Glutamatergic neuron (in vitro differentiated cells): ENCODE data around the gene ATRN. TPM values are rescaled to one million over a fixed set of nuclear protein-coding genes. Genes with fewer than 3 reads are reported as not detected.

Experiments used
- DNase-seq: peaks from one replicate; pipeline ENCODE4 v3.0.0; 2022
- H3K27ac Mint-ChIP-seq: one replicate; pipeline ENCODE4 v1.8.0; 2020; ENCODE audit warnings: mild to moderate bottlenecking, mixed read lengths, inconsistent platforms; ENCODE audit not compliant: unreplicated experiment
- H3K27me3 Mint-ChIP-seq: one replicate; pipeline ENCODE4 v1.8.0; 2020; ENCODE audit warnings: mild to moderate bottlenecking, moderate library complexity, mixed read lengths, inconsistent platforms; ENCODE audit not compliant: unreplicated experiment
- H3K36me3 Mint-ChIP-seq: one replicate; pipeline ENCODE4 v1.8.0; 2020; ENCODE audit warnings: mild to moderate bottlenecking, mixed read lengths, inconsistent platforms; ENCODE audit not compliant: unreplicated experiment
- H3K4me1 Mint-ChIP-seq: one replicate; pipeline ENCODE4 v1.8.0; 2020; ENCODE audit warnings: mild to moderate bottlenecking, low read depth, mixed read lengths, inconsistent platforms; ENCODE audit not compliant: unreplicated experiment
- H3K4me3 Mint-ChIP-seq: one replicate; pipeline ENCODE4 v1.8.0; 2020; ENCODE audit warnings: mild to moderate bottlenecking, mixed read lengths, inconsistent platforms; ENCODE audit not compliant: unreplicated experiment
- H3K9me3 Mint-ChIP-seq: one replicate; pipeline ENCODE4 v1.8.0; 2020; ENCODE audit warnings: mild to moderate bottlenecking, moderate library complexity, mixed read lengths, inconsistent platforms; ENCODE audit not compliant: unreplicated experiment
- CTCF ChIP-seq: fragments of 200-600 bp; sonication (generic); IDR thresholded peaks from one replicate; pipeline ENCODE4 v1.5.0; 2021; ENCODE audit not compliant: partially characterized antibody, unreplicated experiment
- total RNA-seq: library from RNA; stranded (reverse); fragmentation: NEBNext Ultra II Directional; extraction: Animal tissue kit (Norgen Biotek cat#: 25700); gene quantifications from one replicate; pipeline ENCODE4 v1.2.1, GENCODE V29; 2021; ENCODE audit not compliant: unreplicated experiment

The ATRN gene
- total RNA-seq, 1 donor from 2014 or later = 31.1 TPM

- no peak for DNase-seq
- TF ChIP-seq CTCF = no peak
- Mint-ChIP-seq H3K4me3 (no peak overlapping the region), H3K36me3 (no peaks in the 10 kb centered on the region), H3K27me3 (no peaks in the 10 kb centered on the region), H3K27ac (no peak overlapping the region), H3K4me1 (no peaks in the 10 kb centered on the region), H3K9me3 (peaks cover 4% of the 10 kb centered on the region)
Observed at GRCh38 chr20:3545401-3545925, 74.6 kb downstream of the ATRN start.

- Mint-ChIP-seq H3K4me1 (no peaks in the 10 kb centered on the region), H3K27me3 (no peaks in the 10 kb centered on the region), H3K27ac (no peak overlapping the region), H3K36me3 (no peaks in the 10 kb centered on the region), H3K4me3 (no peak overlapping the region), H3K9me3 (peaks cover 4% of the 10 kb centered on the region)
- DNase-seq = no peak
- TF ChIP-seq CTCF = no peak
Observed at GRCh38 chr20:3547906-3548305, 77.1 kb downstream of the ATRN start.

- Mint-ChIP-seq H3K36me3 (no peaks in the 10 kb centered on the region), H3K27me3 (no peaks in the 10 kb centered on the region), H3K4me3 (no peak overlapping the region), H3K27ac (no peak overlapping the region), H3K4me1 (no peaks in the 10 kb centered on the region), H3K9me3 (no peaks in the 10 kb centered on the region)
- no peak for DNase-seq
- no peak for TF ChIP-seq CTCF
Observed at GRCh38 chr20:3550837-3551236, 80.0 kb downstream of the ATRN start.

GRCh38 chr20:3551681-3552434 is 81.0 kb downstream of the ATRN start:
- Mint-ChIP-seq H3K4me1 (no peaks in the 10 kb centered on the region), H3K9me3 (no peaks in the 10 kb centered on the region), H3K27ac (no peak overlapping the region), H3K4me3 (no peak overlapping the region), H3K36me3 (no peaks in the 10 kb centered on the region), H3K27me3 (no peaks in the 10 kb centered on the region)
- no peak for TF ChIP-seq CTCF
- no peak for DNase-seq

- Mint-ChIP-seq H3K36me3 (no peaks in the 10 kb centered on the region), H3K4me1 (no peaks in the 10 kb centered on the region), H3K27me3 (no peaks in the 10 kb centered on the region), H3K9me3 (no peaks in the 10 kb centered on the region), H3K27ac (no peak overlapping the region), H3K4me3 (no peak overlapping the region)
- DNase-seq = no peak
- TF ChIP-seq CTCF = no peak
Observed at GRCh38 chr20:3553663-3554062, 82.8 kb downstream of the ATRN start.
